KMS-11 (cell line): Measurements from ENCODE around the gene SLC17A9.

Experiments
- H2AFZ ChIP-seq: fragments of 200-600 bp; sonication (generic); 2 replicates; pipeline ENCODE4 v1.6.1; 2016; ENCODE audit warnings: antibody characterized with exemption, mixed run types, low read depth
- H3K27ac ChIP-seq: fragments of 200-600 bp; sonication (generic); 2 replicates; pipeline ENCODE4 v1.6.1; 2016; ENCODE audit warnings: mild to moderate bottlenecking, mixed run types
- H3K27me3 ChIP-seq: fragments of 200-600 bp; sonication (generic); 2 replicates; pipeline ENCODE4 v1.6.1; 2017; ENCODE audit warnings: mild to moderate bottlenecking, low read depth, mixed run types, moderate library complexity; ENCODE audit not compliant: insufficient read depth
- H3K36me3 ChIP-seq: fragments of 200-600 bp; sonication (generic); 2 replicates; pipeline ENCODE4 v1.6.1; 2017; ENCODE audit warnings: mild to moderate bottlenecking, mixed run types; ENCODE audit not compliant: insufficient read depth
- H3K4me1 ChIP-seq: fragments of 200-600 bp; sonication (generic); 2 replicates; pipeline ENCODE4 v1.6.1; 2016; ENCODE audit warnings: mild to moderate bottlenecking, low read depth, mixed run types; ENCODE audit not compliant: poor library complexity, severe bottlenecking
- H3K4me2 ChIP-seq: fragments of 200-600 bp; sonication (generic); 2 replicates; pipeline ENCODE4 v1.7.0; 2016; ENCODE audit warnings: mild to moderate bottlenecking, mixed run types
- H3K4me3 ChIP-seq: fragments of 200-600 bp; sonication (generic); IDR thresholded peaks from 2 replicates; pipeline ENCODE4 v1.6.1; 2017; ENCODE audit warnings: low read depth, low read length, mixed read lengths; ENCODE audit not compliant: insufficient read depth
- H3K79me2 ChIP-seq: fragments of 200-600 bp; sonication (generic); 2 replicates; pipeline ENCODE4 v1.6.1; 2016; ENCODE audit warnings: low read depth, mixed run types; ENCODE audit not compliant: insufficient read depth
- H3K9ac ChIP-seq: fragments of 200-600 bp; sonication (generic); 2 replicates; pipeline ENCODE4 v1.6.1; 2016; ENCODE audit warnings: mild to moderate bottlenecking, mixed run types
- H4K20me1 ChIP-seq: fragments of 200-600 bp; sonication (generic); 2 replicates; pipeline ENCODE4 v1.6.1; 2016; ENCODE audit warnings: mild to moderate bottlenecking, mixed run types; ENCODE audit not compliant: insufficient read depth
- CTCF ChIP-seq: fragments of 200-600 bp; sonication (generic); conservative IDR thresholded peaks from 2 replicates; pipeline ENCODE4 v1.6.1; 2017; ENCODE audit warnings: low read depth, mild to moderate bottlenecking, antibody characterized with exemption, low read length, moderate library complexity, mixed read lengths

SLC17A9 gene

GRCh38 chr20:63000036-63000435 is 47.5 kb downstream of the SLC17A9 start:
- Histone ChIP-seq H3K4me1 (no peaks in the 10 kb centered on the region), H3K27me3 (peaks cover 100% of the 10 kb centered on the region), H3K4me2 (no peak overlapping the region), H4K20me1 (no peaks in the 10 kb centered on the region), H3K79me2 (no peaks in the 10 kb centered on the region), H3K4me3 (no peak overlapping the region), H3K27ac (no peak overlapping the region), H3K9ac (no peak overlapping the region), H2AFZ (no peak overlapping the region), H3K36me3 (no peaks in the 10 kb centered on the region)
- TF ChIP-seq CTCF, result no peak

- Histone ChIP-seq H3K4me2 (no peak overlapping the region), H3K9ac (no peak overlapping the region), H3K27ac (no peak overlapping the region), H4K20me1 (no peaks in the 10 kb centered on the region), H3K4me1 (no peaks in the 10 kb centered on the region), H3K79me2 (no peaks in the 10 kb centered on the region), H3K4me3 (no peak overlapping the region), H2AFZ (no peak overlapping the region), H3K36me3 (no peaks in the 10 kb centered on the region), H3K27me3 (peaks cover 100% of the 10 kb centered on the region)
- TF ChIP-seq CTCF, result no peak
These were observed 48.4 kb downstream of the SLC17A9 start for GRCh38 chr20:63000958-63001357.

- H3K4me3 ChIP-seq, result no peak overlapping the region
- no peaks in the 10 kb centered on the region for H3K4me1 ChIP-seq
- no peak overlapping the region for H3K4me2 ChIP-seq
- H4K20me1 ChIP-seq, result no peaks in the 10 kb centered on the region
- H3K27ac ChIP-seq, result no peak overlapping the region
- H2AFZ ChIP-seq, result no peak overlapping the region
- H3K36me3 ChIP-seq, result no peaks in the 10 kb centered on the region
- no peak for TF ChIP-seq CTCF
- no peaks in the 10 kb centered on the region for H3K79me2 ChIP-seq
- H3K27me3 ChIP-seq, result peaks cover 88% of the 10 kb centered on the region
- H3K9ac ChIP-seq, result no peak overlapping the region
These were observed 50.0 kb downstream of the SLC17A9 start for GRCh38 chr20:63002511-63002910.

- Histone ChIP-seq H3K4me2 (no peak overlapping the region), H3K27ac (no peak overlapping the region), H3K27me3 (peaks cover 88% of the 10 kb centered on the region)
These were observed 51.0 kb downstream of the SLC17A9 start for GRCh38 chr20:63003546-63003945.

More at GRCh38 chr20:63003546-63003945, 51.0 kb downstream of the SLC17A9 start:
- no peak overlapping the region for H2AFZ ChIP-seq
- H3K9ac ChIP-seq, result no peak overlapping the region
- H4K20me1 ChIP-seq, result no peaks in the 10 kb centered on the region
- H3K4me3 ChIP-seq, result no peak overlapping the region
- H3K79me2 ChIP-seq, result no peaks in the 10 kb centered on the region
- TF ChIP-seq CTCF, result no peak
- peaks cover 1% of the 10 kb centered on the region for H3K4me1 ChIP-seq
- H3K36me3 ChIP-seq, result no peaks in the 10 kb centered on the region
